Upper lobe of left lung (tissue), 4 donors: Measurements from ENCODE around the gene NUDT3.

Source experiments
- POLR2AphosphoS5 ChIP-seq, 2 donors: sonication (generic); formaldehyde crosslinking; IDR thresholded peaks; one replicate each; pipeline ENCODE4 v1.5.1; 2017; ENCODE audit warnings: antibody characterized with exemption in 2 of 2
- TF ChIP-seq, protein P1 (sequence below), 6 experiments: fragments of 450-650 bp in 4 of 6; fragments of 200-600 bp in 2 of 6; sonication (generic) in 2 of 6; IDR thresholded peaks; one replicate each; pipeline ENCODE4 v1.5.1; 2016 to 2019; ENCODE audit warnings: antibody characterized with exemption in 6 of 6

DNA sequence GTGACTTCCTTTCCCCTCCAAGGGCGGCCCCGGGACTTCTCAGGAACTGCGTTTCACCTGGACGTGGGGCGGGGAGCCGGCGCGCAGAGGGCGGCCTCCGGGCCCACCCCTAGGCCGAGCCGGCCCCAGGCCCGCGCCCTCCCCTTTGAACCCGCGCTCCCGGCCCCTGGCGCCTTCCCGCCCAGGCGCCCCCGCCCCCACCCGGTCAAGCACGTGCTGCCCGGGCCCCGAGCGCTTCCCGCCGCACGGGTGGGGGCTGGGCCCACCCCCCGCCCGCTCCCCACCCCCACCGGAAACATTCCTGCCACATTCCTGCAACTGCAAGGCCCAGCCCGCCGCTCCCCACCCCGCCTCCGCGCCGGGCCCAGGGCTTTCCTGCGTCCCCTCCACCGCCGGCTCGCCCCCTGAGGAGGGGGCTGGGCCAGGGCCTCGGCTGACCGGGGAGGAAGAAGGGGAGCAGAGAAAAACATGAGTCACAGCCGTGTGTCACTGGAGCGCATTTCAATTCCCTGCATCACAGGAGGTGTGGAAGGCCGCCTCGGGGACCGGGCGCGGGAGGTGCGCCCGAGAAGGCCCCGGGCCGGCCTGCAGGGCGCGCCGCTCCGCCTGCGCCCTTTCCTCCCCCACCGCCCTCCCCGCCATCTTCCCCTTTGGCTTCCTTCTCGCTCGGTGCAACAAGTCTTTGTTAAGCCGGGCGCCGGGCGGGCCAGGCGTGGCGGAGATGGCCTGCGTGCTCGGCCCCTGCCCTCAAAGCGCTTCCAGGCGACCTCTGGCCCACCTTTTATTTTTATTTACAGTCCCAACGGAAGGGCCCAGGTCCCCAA lies 156.9 kb downstream of the NUDT3 start:
- TF ChIP-seq, protein P1, sequence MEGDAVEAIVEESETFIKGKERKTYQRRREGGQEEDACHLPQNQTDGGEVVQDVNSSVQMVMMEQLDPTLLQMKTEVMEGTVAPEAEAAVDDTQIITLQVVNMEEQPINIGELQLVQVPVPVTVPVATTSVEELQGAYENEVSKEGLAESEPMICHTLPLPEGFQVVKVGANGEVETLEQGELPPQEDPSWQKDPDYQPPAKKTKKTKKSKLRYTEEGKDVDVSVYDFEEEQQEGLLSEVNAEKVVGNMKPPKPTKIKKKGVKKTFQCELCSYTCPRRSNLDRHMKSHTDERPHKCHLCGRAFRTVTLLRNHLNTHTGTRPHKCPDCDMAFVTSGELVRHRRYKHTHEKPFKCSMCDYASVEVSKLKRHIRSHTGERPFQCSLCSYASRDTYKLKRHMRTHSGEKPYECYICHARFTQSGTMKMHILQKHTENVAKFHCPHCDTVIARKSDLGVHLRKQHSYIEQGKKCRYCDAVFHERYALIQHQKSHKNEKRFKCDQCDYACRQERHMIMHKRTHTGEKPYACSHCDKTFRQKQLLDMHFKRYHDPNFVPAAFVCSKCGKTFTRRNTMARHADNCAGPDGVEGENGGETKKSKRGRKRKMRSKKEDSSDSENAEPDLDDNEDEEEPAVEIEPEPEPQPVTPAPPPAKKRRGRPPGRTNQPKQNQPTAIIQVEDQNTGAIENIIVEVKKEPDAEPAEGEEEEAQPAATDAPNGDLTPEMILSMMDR (IDR thresholded peaks at IDR 0.05): peak in 3 of 6 experiments; percentile 8 to 11 (median 10)
- peak in 1 of 2 donors; percentile 40 for TF ChIP-seq POLR2AphosphoS5 (IDR thresholded peaks at IDR 0.05)
